ENCODE measurements around the gene HOXD4. TPM values are rescaled to one million over a fixed set of nuclear protein-coding genes. Genes with fewer than 3 reads are reported as not detected.

The HOXD4 gene
- polyA plus RNA-seq, 1 of the 3 experiments (the other 2 are of a cell fraction): 1.0 TPM

- TF ChIP-seq USF1 (IDR thresholded peaks at IDR 0.05; ENCODE audit: borderline replicate concordance, low read depth): no peak
Observed at GRCh38 chr2:176117823-176118371, 33.5 kb upstream of the HOXD4 start (continued).

- no peak overlapping the region for H2AFZ ChIP-seq (ENCODE audit: low read depth)
- peaks cover 40% of the 10 kb centered on the region for H3K27me3 ChIP-seq (ENCODE audit: insufficient read depth)
- no peaks in the 10 kb centered on the region for H3K9me3 ChIP-seq
- H3K9ac ChIP-seq: no peak overlapping the region
- H3K9me2 ChIP-seq: no peaks in the 10 kb centered on the region
- no peaks in the 10 kb centered on the region for H3F3A ChIP-seq (replicated peaks; ENCODE audit: insufficient read depth)
- peak; percentile 66 for DNase-seq
- H4K20me1 ChIP-seq (ENCODE audit: insufficient read depth): no peaks in the 10 kb centered on the region
- ChIA-PET POLR2A (no interaction called here), CTCF (interaction anchor here (1.5 to 17.7 kb wide), 6 partner anchors 6 to 534 kb away, joined by 9 to 264 read pairs (median 74); partner anchors contain the start of genes HOXD12, HOXD13 and HOXD9)
- TF ChIP-seq TCF12 (IDR thresholded peaks at IDR 0.05): no peak
- TF ChIP-seq RAD21 (IDR thresholded peaks at IDR 0.05; ENCODE audit: low read length): peak; percentile 41
- TF ChIP-seq GABPA (IDR thresholded peaks at IDR 0.05; ENCODE audit: low read depth): no peak
- no peak for TF ChIP-seq FOSL2 (IDR thresholded peaks at IDR 0.05; ENCODE audit: borderline replicate concordance, low read depth)
- TF ChIP-seq YY1 (IDR thresholded peaks at IDR 0.05; ENCODE audit: low read depth): no peak
- TF ChIP-seq SMC3 (IDR thresholded peaks at IDR 0.05; ENCODE audit: low read depth, low read length): peak; percentile 15; the same call in 1 of the 2 replicates
- no peak for TF ChIP-seq FOXJ3 (CRISPR knock-in tag; IDR thresholded peaks at IDR 0.05)
- no peak for TF ChIP-seq REST (IDR thresholded peaks at IDR 0.05; ENCODE audit: low read depth, low read length)
- no peak for TF ChIP-seq PBX3 (IDR thresholded peaks at IDR 0.05)
- no peak for TF ChIP-seq NFIC (IDR thresholded peaks at IDR 0.05; ENCODE audit: borderline replicate concordance)
- TF ChIP-seq USF2 (IDR thresholded peaks at IDR 0.05; ENCODE audit: borderline replicate concordance, low read depth, low read length): no peak
- no peak for TF ChIP-seq GATA2 (CRISPR knock-in tag; IDR thresholded peaks at IDR 0.05)
- no peak for TF ChIP-seq MXI1 (IDR thresholded peaks at IDR 0.05; ENCODE audit: low read depth, low read length)
- peak; percentile 66 for TF ChIP-seq CTCF (IDR thresholded peaks at IDR 0.05)
- TF ChIP-seq JUND (IDR thresholded peaks at IDR 0.05): no peak
- H3K79me2 ChIP-seq (ENCODE audit: insufficient read depth): no peaks in the 10 kb centered on the region
- H3K4me1 ChIP-seq (ENCODE audit: control insufficient read depth in 1 of 2, insufficient read depth in 2 of 2, low read depth in 1 of 2, low read length in 1 of 2): peaks cover 0 to 17% of the 10 kb centered on the region in 2 experiments; a peak in 1 of 4 replicates
- WGBS (ENCODE audit: low lambda C conversion rate): 38% methylated on average over 24 of the region's 24 CpGs
- no peaks in the 10 kb centered on the region for H3K36me3 ChIP-seq (replicated peaks in 1 of 2; ENCODE audit: control insufficient read depth in 1 of 2, insufficient read depth in 2 of 2, low read length in 1 of 2)
- H3K4me2 ChIP-seq: no peak overlapping the region
- H3K4me3 ChIP-seq (ENCODE audit: low read depth in 2 of 2, low read length in 1 of 2): no peak overlapping the region
- no peak overlapping the region for H3K27ac ChIP-seq (ENCODE audit: low read depth in 2 of 2, low read length in 1 of 2)
Observed at GRCh38 chr2:176118601-176119339, 32.6 kb upstream of the HOXD4 start.

All from SK-N-SH (cell line).